ENCODE results near the gene GP1BA. TPM values are rescaled to one million over a fixed set of nuclear protein-coding genes. Genes with fewer than 3 reads are reported as not detected.

The GP1BA gene
- total and polyA plus RNA-seq, 2 experiments from 2014 or later, result 0.24 TPM; not detected in 1

GRCh38 chr17:4939796-4940554, 7.9 kb downstream of the GP1BA start, which contains the start of the genes RNF167 and SLC25A11:
Gene RNF167 (plus strand): TSS chr17:4940268. CDS start chr17:4940910, 642 bp downstream.
Gene SLC25A11 (minus strand): TSS chr17:4940046. CDS start chr17:4939910, 136 bp downstream.
- Mint-ChIP-seq H3K36me3 (ENCODE audit: low read depth) (peaks cover 79% of the 10 kb centered on the region), H3K27ac (peak within 1 kb of the TSS; percentile 100), H3K27me3 (ENCODE audit: insufficient read depth, low read depth, poor library complexity) (peaks cover 24% of the 10 kb centered on the region), H3K4me3 (peak within 1 kb of the TSS; percentile 92), H3K4me1 (peaks cover 30% of the 10 kb centered on the region), H3K9me3 (no peaks in the 10 kb centered on the region)
- ATAC-seq (peak; percentile 74), DNase-seq (ENCODE audit: low spot score) (peak; percentile 100)
- Histone ChIP-seq H3K4me3 (peak within 1 kb of the TSS; percentile 78), H2AFZ (0 out of 2 replicates have a peak within 1 kb of the TSS, but pooled peaks have one; percentile 26), H3K4me1 (ENCODE audit: insufficient read depth) (peaks cover 25% of the 10 kb centered on the region), H3F3A (replicated peaks; ENCODE audit: low read depth) (peaks cover 42% of the 10 kb centered on the region), H3K79me2 (replicated peaks; ENCODE audit: insufficient read depth) (peaks cover 36% of the 10 kb centered on the region), H3K36me3 (ENCODE audit: insufficient read depth) (peaks cover 5% of the 10 kb centered on the region), H3K9me2 (ENCODE audit: insufficient read depth) (no peaks in the 10 kb centered on the region), H3K4me2 (peak within 1 kb of the TSS; percentile 100), H4K20me1 (replicated peaks; ENCODE audit: insufficient read depth) (peaks cover 19% of the 10 kb centered on the region; the same call in 1 of the 2 replicates), H3K27ac (ENCODE audit: low read depth) (peak within 1 kb of the TSS; percentile 84), H3K27me3 (ENCODE audit: insufficient read depth) (no peaks in the 10 kb centered on the region)
- TF ChIP-seq ETS1 (IDR thresholded peaks at IDR 0.05) (no peak), EZH2 (IDR thresholded peaks at IDR 0.05; ENCODE audit: low read depth, unreplicated experiment) (no peak), ZNF114 (CRISPR knock-in tag; IDR thresholded peaks at IDR 0.05) (no peak), POLR2AphosphoS5 (IDR thresholded peaks at IDR 0.05; ENCODE audit: low read depth) (peak; percentile 89), CREB1 (CRISPR knock-in tag; IDR thresholded peaks at IDR 0.05; ENCODE audit: low read depth) (peak; percentile 18; the same call in 1 of the 2 replicates), STAT1 (IDR thresholded peaks at IDR 0.05; ENCODE audit: unreplicated experiment) (no peak), EZH2phosphoT487 (IDR thresholded peaks at IDR 0.05; ENCODE audit: unreplicated experiment) (no peak)
- TF ChIP-seq, protein P1, sequence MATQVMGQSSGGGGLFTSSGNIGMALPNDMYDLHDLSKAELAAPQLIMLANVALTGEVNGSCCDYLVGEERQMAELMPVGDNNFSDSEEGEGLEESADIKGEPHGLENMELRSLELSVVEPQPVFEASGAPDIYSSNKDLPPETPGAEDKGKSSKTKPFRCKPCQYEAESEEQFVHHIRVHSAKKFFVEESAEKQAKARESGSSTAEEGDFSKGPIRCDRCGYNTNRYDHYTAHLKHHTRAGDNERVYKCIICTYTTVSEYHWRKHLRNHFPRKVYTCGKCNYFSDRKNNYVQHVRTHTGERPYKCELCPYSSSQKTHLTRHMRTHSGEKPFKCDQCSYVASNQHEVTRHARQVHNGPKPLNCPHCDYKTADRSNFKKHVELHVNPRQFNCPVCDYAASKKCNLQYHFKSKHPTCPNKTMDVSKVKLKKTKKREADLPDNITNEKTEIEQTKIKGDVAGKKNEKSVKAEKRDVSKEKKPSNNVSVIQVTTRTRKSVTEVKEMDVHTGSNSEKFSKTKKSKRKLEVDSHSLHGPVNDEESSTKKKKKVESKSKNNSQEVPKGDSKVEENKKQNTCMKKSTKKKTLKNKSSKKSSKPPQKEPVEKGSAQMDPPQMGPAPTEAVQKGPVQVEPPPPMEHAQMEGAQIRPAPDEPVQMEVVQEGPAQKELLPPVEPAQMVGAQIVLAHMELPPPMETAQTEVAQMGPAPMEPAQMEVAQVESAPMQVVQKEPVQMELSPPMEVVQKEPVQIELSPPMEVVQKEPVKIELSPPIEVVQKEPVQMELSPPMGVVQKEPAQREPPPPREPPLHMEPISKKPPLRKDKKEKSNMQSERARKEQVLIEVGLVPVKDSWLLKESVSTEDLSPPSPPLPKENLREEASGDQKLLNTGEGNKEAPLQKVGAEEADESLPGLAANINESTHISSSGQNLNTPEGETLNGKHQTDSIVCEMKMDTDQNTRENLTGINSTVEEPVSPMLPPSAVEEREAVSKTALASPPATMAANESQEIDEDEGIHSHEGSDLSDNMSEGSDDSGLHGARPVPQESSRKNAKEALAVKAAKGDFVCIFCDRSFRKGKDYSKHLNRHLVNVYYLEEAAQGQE (IDR thresholded peaks at IDR 0.05; ENCODE audit: unreplicated experiment), result no peak
